ENCODE data around the gene KL. TPM values are rescaled to one million over a fixed set of nuclear protein-coding genes. Genes with fewer than 3 reads are reported as not detected.
A peak's percentile ranks its signal among the peaks of the same experiment; 100 is the strongest.

KL gene
- total RNA-seq, 1 experiment from 2014 or later: 0.05 TPM

- no peak for DNase-seq (ENCODE audit: extremely low read depth, low read depth)
These were observed 12.7 kb upstream of the KL start for GRCh38 chr13:33003458-33004019.

- no peak for DNase-seq (ENCODE audit: extremely low read depth, low read depth)
These were observed 11.7 kb upstream of the KL start for GRCh38 chr13:33004511-33004910.

GRCh38 chr13:33006134-33006533 lies 10.1 kb upstream of the KL start:
- no peak for DNase-seq (ENCODE audit: extremely low read depth, low read depth)

- no peak for DNase-seq (ENCODE audit: extremely low read depth, low read depth)
These were observed 9.6 kb upstream of the KL start for GRCh38 chr13:33006638-33007037.

GRCh38 chr13:33007237-33007636 lies 9.0 kb upstream of the KL start:
- no peak for DNase-seq (ENCODE audit: extremely low read depth, low read depth)

GRCh38 chr13:33007950-33008349 lies 8.3 kb upstream of the KL start:
- no peak for DNase-seq (ENCODE audit: extremely low read depth, low read depth)

GRCh38 chr13:33008946-33009722 lies 7.1 kb upstream of the KL start:
- DNase-seq (ENCODE audit: extremely low read depth, low read depth): no peak

- DNase-seq (ENCODE audit: extremely low read depth, low read depth): no peak
These were observed 4.3 kb upstream of the KL start for GRCh38 chr13:33011828-33012470.

GRCh38 chr13:33014291-33014690 lies 1.9 kb upstream of the KL start:
- DNase-seq (ENCODE audit: extremely low read depth, low read depth): no peak

- DNase-seq (ENCODE audit: extremely low read depth, low read depth): no peak
These were observed 968 bp upstream of the KL start for GRCh38 chr13:33015241-33015668.

GRCh38 chr13:33015791-33016323 lies 366 bp upstream of the KL start:
- no peak for DNase-seq (ENCODE audit: extremely low read depth, low read depth)

GRCh38 chr13:33017323-33017929 lies 1.2 kb downstream of the KL start:
- peak; percentile 14 for DNase-seq (ENCODE audit: extremely low read depth, low read depth)

GRCh38 chr13:33018886-33019285 lies 2.7 kb downstream of the KL start:
- DNase-seq (ENCODE audit: extremely low read depth, low read depth): no peak

- DNase-seq (ENCODE audit: extremely low read depth, low read depth): no peak
These were observed 6.8 kb downstream of the KL start for GRCh38 chr13:33022986-33023385.

GRCh38 chr13:33025220-33025744 lies 9.1 kb downstream of the KL start:
- DNase-seq (ENCODE audit: extremely low read depth, low read depth): no peak

GRCh38 chr13:33026489-33027152 lies 10.4 kb downstream of the KL start:
- DNase-seq (ENCODE audit: extremely low read depth, low read depth): no peak

GRCh38 chr13:33028620-33029019 lies 12.4 kb downstream of the KL start:
- DNase-seq (ENCODE audit: extremely low read depth, low read depth): no peak

GRCh38 chr13:33031277-33031676 lies 15.1 kb downstream of the KL start:
- no peak for DNase-seq (ENCODE audit: extremely low read depth, low read depth)

GRCh38 chr13:33032037-33032625 lies 15.9 kb downstream of the KL start:
- DNase-seq (ENCODE audit: extremely low read depth, low read depth): no peak
